Skeletal muscle satellite cell (primary cell): ENCODE measurements around the gene KYAT1.
"Not testable (repeated sequence)": the region's sequence is repeated elsewhere in the genome, so short reads cannot be mapped to it uniquely, and the experiment has no call there.

Experiments
- H3K27me3 ChIP-seq: 2 replicates; pipeline ENCODE4 v1.7.0; 2013; ENCODE audit warnings: low read length; ENCODE audit not compliant: control insufficient read depth, insufficient read depth
- H3K36me3 ChIP-seq: 2 replicates; pipeline ENCODE4 v1.7.0; 2013; ENCODE audit warnings: mild to moderate bottlenecking, control low read depth, low read length; ENCODE audit not compliant: insufficient read depth
- H3K4me1 ChIP-seq: 2 replicates; pipeline ENCODE4 v1.7.0; 2013; ENCODE audit warnings: low read length; ENCODE audit not compliant: control insufficient read depth, insufficient read depth
- H3K4me2 ChIP-seq: 2 replicates; pipeline ENCODE4 v1.7.0; 2013; ENCODE audit warnings: mild to moderate bottlenecking, low read length
- H3K4me3 ChIP-seq: 2 replicates; pipeline ENCODE4 v1.7.0; 2013; ENCODE audit warnings: low read length
- H3K9ac ChIP-seq: 2 replicates; pipeline ENCODE4 v1.7.0; 2013; ENCODE audit warnings: mild to moderate bottlenecking, low read depth, low read length, moderate library complexity
- H3K9me3 ChIP-seq: replicated peaks from 2 replicates; pipeline ENCODE4 v1.7.0; 2013; ENCODE audit warnings: mild to moderate bottlenecking, control low read depth, low read length

KYAT1 gene

GRCh38 chr9:128870128-128870940 is 11.4 kb downstream of the KYAT1 start:
- Histone ChIP-seq H3K36me3 (no peaks in the 10 kb centered on the region), H3K4me2 (no peak overlapping the region), H3K9ac (no peak overlapping the region), H3K4me1 (peaks cover 5% of the 10 kb centered on the region), H3K9me3 (no peaks in the 10 kb centered on the region), H3K27me3 (no peaks in the 10 kb centered on the region), H3K4me3 (no peak overlapping the region)

GRCh38 chr9:128863647-128864046 is 18.1 kb downstream of the KYAT1 start:
- Histone ChIP-seq H3K4me2 (no peak overlapping the region), H3K4me1 (no peaks in the 10 kb centered on the region), H3K9ac (no peak overlapping the region), H3K27me3 (no peaks in the 10 kb centered on the region), H3K36me3 (no peaks in the 10 kb centered on the region), H3K9me3 (no peaks in the 10 kb centered on the region), H3K4me3 (no peak overlapping the region)

- Histone ChIP-seq H3K4me2 (no peak overlapping the region), H3K9me3 (no peaks in the 10 kb centered on the region), H3K4me1 (no peaks in the 10 kb centered on the region), H3K36me3 (no peaks in the 10 kb centered on the region), H3K27me3 (no peaks in the 10 kb centered on the region), H3K4me3 (no peak overlapping the region), H3K9ac (no peak overlapping the region)
These were observed 19.3 kb downstream of the KYAT1 start for GRCh38 chr9:128862401-128862851.

GRCh38 chr9:128861501-128861900 is 20.2 kb downstream of the KYAT1 start:
- Histone ChIP-seq H3K27me3 (no peaks in the 10 kb centered on the region), H3K36me3 (no peaks in the 10 kb centered on the region), H3K9ac (no peak overlapping the region), H3K4me1 (no peaks in the 10 kb centered on the region), H3K9me3 (no peaks in the 10 kb centered on the region), H3K4me2 (no peak overlapping the region), H3K4me3 (no peak overlapping the region)

- Histone ChIP-seq H3K9ac (no peak overlapping the region), H3K27me3 (no peaks in the 10 kb centered on the region), H3K36me3 (no peaks in the 10 kb centered on the region), H3K4me2 (no peak overlapping the region), H3K4me1 (no peaks in the 10 kb centered on the region), H3K4me3 (no peak overlapping the region), H3K9me3 (no peaks in the 10 kb centered on the region)
These were observed 20.8 kb downstream of the KYAT1 start for GRCh38 chr9:128860937-128861336.

- H3K4me1 ChIP-seq, H3K4me2 ChIP-seq, H3K9me3 ChIP-seq, H3K27me3 ChIP-seq, H3K9ac ChIP-seq, H3K36me3 ChIP-seq, H3K4me3 ChIP-seq: not testable (repeated sequence)
These were observed 23.3 kb downstream of the KYAT1 start for GRCh38 chr9:128858476-128858875.

- not testable (repeated sequence) for H3K9ac ChIP-seq, H3K36me3 ChIP-seq, H3K27me3 ChIP-seq, H3K4me1 ChIP-seq, H3K4me3 ChIP-seq, H3K4me2 ChIP-seq, H3K9me3 ChIP-seq
These were observed 27.3 kb downstream of the KYAT1 start for GRCh38 chr9:128854454-128854853.

GRCh38 chr9:128852646-128853045 is 29.1 kb downstream of the KYAT1 start:
- H3K36me3 ChIP-seq, H3K4me3 ChIP-seq, H3K9ac ChIP-seq, H3K4me2 ChIP-seq, H3K4me1 ChIP-seq, H3K9me3 ChIP-seq, H3K27me3 ChIP-seq: not testable (repeated sequence)

- not testable (repeated sequence) for H3K4me1 ChIP-seq, H3K9ac ChIP-seq, H3K27me3 ChIP-seq, H3K9me3 ChIP-seq, H3K4me3 ChIP-seq, H3K36me3 ChIP-seq, H3K4me2 ChIP-seq
These were observed 29.8 kb downstream of the KYAT1 start for GRCh38 chr9:128851779-128852600.

- H3K9ac ChIP-seq, H3K27me3 ChIP-seq, H3K36me3 ChIP-seq, H3K4me2 ChIP-seq, H3K4me3 ChIP-seq, H3K4me1 ChIP-seq, H3K9me3 ChIP-seq: not testable (repeated sequence)
These were observed 30.7 kb downstream of the KYAT1 start for GRCh38 chr9:128851024-128851423.

- Histone ChIP-seq H3K4me3 (no peak overlapping the region), H3K36me3 (no peaks in the 10 kb centered on the region), H3K9ac (no peak overlapping the region)
These were observed 33.9 kb downstream of the KYAT1 start for GRCh38 chr9:128847803-128848202.

GRCh38 chr9:128846680-128847030 is 35.1 kb downstream of the KYAT1 start:
- peaks cover 7% of the 10 kb centered on the region for H3K4me1 ChIP-seq
- H3K9me3 ChIP-seq, result peaks cover 2% of the 10 kb centered on the region
- H3K36me3 ChIP-seq, result peaks cover 6% of the 10 kb centered on the region
- H3K9ac ChIP-seq, result no peak overlapping the region
- no peak overlapping the region for H3K4me2 ChIP-seq
- no peaks in the 10 kb centered on the region for H3K27me3 ChIP-seq
- H3K4me3 ChIP-seq, result no peak overlapping the region

More at GRCh38 chr9:128847803-128848202, 33.9 kb downstream of the KYAT1 start:
- H3K4me2 ChIP-seq, result no peak overlapping the region
- peaks cover 7% of the 10 kb centered on the region for H3K4me1 ChIP-seq
- H3K9me3 ChIP-seq, result peaks cover 2% of the 10 kb centered on the region
- no peaks in the 10 kb centered on the region for H3K27me3 ChIP-seq
